Smooth muscle cell (in vitro differentiated cells): ENCODE results near the gene NPAS4. TPM values are rescaled to one million over a fixed set of nuclear protein-coding genes. Genes with fewer than 3 reads are reported as not detected.

ENCODE experiments used
- DNase-seq: peaks from one replicate; lab custom pipeline; 2025; ENCODE audit not compliant: unreplicated experiment; lab: John Stamatoyannopoulos, UW
- H2AFZ ChIP-seq: fragments of 200-600 bp; sonication (generic); 2 replicates; pipeline ENCODE4 v1.6.0; 2016; ENCODE audit warnings: antibody characterized with exemption, low read depth, mild to moderate bottlenecking
- H3F3A ChIP-seq: fragments of 200-600 bp; sonication (generic); 2 replicates; pipeline ENCODE4 v1.6.0; 2017; ENCODE audit warnings: antibody characterized with exemption, low read depth
- H3K27ac ChIP-seq: fragments of 200-600 bp; sonication (generic); 2 replicates; pipeline ENCODE4 v1.5.1; 2016; ENCODE audit warnings: low read depth, mild to moderate bottlenecking
- H3K27me3 ChIP-seq: fragments of 200-600 bp; sonication (generic); 2 replicates; pipeline ENCODE4 v1.6.1; 2016; ENCODE audit warnings: low read depth, mild to moderate bottlenecking
- H3K36me3 ChIP-seq: fragments of 200-600 bp; sonication (generic); 2 replicates; pipeline ENCODE4 v1.5.1; 2016; ENCODE audit warnings: low read depth
- H3K4me1 ChIP-seq: fragments of 200-600 bp; sonication (generic); 2 replicates; pipeline ENCODE4 v1.5.1; 2016; ENCODE audit warnings: low read depth
- H3K4me2 ChIP-seq: fragments of 200-600 bp; sonication (generic); 2 replicates; pipeline ENCODE4 v1.6.0; 2016; ENCODE audit warnings: mild to moderate bottlenecking
- H3K4me3 ChIP-seq: fragments of 200-600 bp; sonication (generic); 2 replicates; pipeline ENCODE4 v1.5.1; 2016; ENCODE audit warnings: mild to moderate bottlenecking
- H3K79me2 ChIP-seq: fragments of 200-600 bp; sonication (generic); 2 replicates; pipeline ENCODE4 v1.6.0; 2016; ENCODE audit warnings: low read depth, mild to moderate bottlenecking
- H3K9ac ChIP-seq: fragments of 200-600 bp; sonication (generic); 2 replicates; pipeline ENCODE4 v1.6.0; 2016; ENCODE audit warnings: low read depth
- H3K9me3 ChIP-seq: fragments of 200-600 bp; sonication (generic); replicated peaks from 2 replicates; pipeline ENCODE4 v1.5.1; 2016; ENCODE audit warnings: low read depth
- H4K20me1 ChIP-seq: fragments of 200-600 bp; sonication (generic); 2 replicates; pipeline ENCODE4 v1.6.0; 2016; ENCODE audit warnings: low read depth
- WGBS: methylation state at CpG from one replicate; pipeline ENCODE4 v1.1.7; 2016; ENCODE audit warnings: low lambda C conversion rate; 5-methylcytosine and 5-hydroxymethylcytosine counted together
- polyA plus RNA-seq: library from polyadenylated mRNA; unstranded; fragments of >200 nt; fragmentation: Nextera tagmentation; extraction: Ambion mirVana; gene quantifications from 2 replicates; pipeline ENCODE4 v1.2.1, GENCODE V29; 2016
- total RNA-seq: library from RNA; depleted of rRNA; stranded (reverse); fragments of >200 nt; gene quantifications from 2 replicates; pipeline ENCODE4 v1.2.3, GENCODE V29; 2014
- TF ChIP-seq, protein P1 (sequence below): fragments of 200-600 bp; sonication (generic); IDR thresholded peaks from 2 replicates; pipeline ENCODE4 v1.5.1; 2017; ENCODE audit warnings: borderline replicate concordance, mild to moderate bottlenecking, antibody characterized with exemption; ENCODE audit not compliant: insufficient read depth, poor library complexity, severe bottlenecking

Gene NPAS4
- total and polyA plus RNA-seq, 2 experiments from 2014 or later: 0.58 to 1.1 TPM

DNA sequence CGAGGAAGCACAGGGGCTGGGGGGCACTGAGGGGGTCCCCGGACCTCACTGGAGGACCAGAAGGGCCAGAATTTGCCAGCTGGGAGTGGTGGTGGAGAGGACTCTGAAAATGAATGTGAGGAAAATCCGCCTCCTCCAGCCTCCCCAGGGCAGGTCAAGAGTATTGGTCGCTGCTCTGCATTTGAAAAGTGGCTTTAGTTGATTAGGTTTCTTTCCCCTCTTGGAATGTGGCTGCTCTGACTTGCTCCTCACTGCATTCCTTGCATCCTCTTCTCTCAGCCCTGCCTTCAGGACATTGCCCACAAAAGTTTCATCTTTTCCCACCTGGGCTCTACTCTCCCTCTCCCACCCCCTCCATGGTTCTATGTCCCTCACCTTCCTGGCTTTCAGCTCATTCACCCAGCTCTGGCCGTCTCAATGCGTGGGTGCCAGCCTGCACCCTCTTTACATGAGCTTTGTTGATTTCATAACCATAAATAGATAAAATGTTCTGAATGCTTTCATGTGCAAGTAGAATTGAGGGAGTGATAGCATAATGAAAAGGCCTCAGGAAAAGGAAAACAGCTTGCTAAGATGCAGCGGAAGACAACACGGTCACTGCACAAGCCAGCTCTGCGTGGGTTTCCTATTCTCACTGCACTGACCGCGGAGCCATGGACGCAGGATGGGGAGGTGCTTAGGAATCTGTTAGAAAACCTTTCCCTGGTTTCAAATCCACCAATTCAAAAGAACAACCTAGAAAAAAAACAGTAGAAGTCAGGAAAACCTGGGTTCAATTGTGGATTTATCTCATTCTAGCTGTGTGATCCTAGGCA, 6.5 kb upstream of the NPAS4 start:
- no peak for DNase-seq
- no peak overlapping the region for H2AFZ ChIP-seq
- H3K9me3 ChIP-seq: no peaks in the 10 kb centered on the region
- TF ChIP-seq, protein P1, sequence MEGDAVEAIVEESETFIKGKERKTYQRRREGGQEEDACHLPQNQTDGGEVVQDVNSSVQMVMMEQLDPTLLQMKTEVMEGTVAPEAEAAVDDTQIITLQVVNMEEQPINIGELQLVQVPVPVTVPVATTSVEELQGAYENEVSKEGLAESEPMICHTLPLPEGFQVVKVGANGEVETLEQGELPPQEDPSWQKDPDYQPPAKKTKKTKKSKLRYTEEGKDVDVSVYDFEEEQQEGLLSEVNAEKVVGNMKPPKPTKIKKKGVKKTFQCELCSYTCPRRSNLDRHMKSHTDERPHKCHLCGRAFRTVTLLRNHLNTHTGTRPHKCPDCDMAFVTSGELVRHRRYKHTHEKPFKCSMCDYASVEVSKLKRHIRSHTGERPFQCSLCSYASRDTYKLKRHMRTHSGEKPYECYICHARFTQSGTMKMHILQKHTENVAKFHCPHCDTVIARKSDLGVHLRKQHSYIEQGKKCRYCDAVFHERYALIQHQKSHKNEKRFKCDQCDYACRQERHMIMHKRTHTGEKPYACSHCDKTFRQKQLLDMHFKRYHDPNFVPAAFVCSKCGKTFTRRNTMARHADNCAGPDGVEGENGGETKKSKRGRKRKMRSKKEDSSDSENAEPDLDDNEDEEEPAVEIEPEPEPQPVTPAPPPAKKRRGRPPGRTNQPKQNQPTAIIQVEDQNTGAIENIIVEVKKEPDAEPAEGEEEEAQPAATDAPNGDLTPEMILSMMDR: no peak
- no peak overlapping the region for H3K4me3 ChIP-seq
- H3K9ac ChIP-seq: no peak overlapping the region
- H3K4me2 ChIP-seq: no peak overlapping the region
- H3K36me3 ChIP-seq: no peaks in the 10 kb centered on the region
- peaks cover 6% of the 10 kb centered on the region for H3K4me1 ChIP-seq
- H3K79me2 ChIP-seq: no peaks in the 10 kb centered on the region
- peaks cover 7% of the 10 kb centered on the region for H3F3A ChIP-seq
- peaks cover 2% of the 10 kb centered on the region for H3K27me3 ChIP-seq
- no peak overlapping the region for H3K27ac ChIP-seq
- WGBS: 52% methylated on average over 11 of the region's 12 CpGs
- H4K20me1 ChIP-seq: peaks cover 45% of the 10 kb centered on the region

DNA sequence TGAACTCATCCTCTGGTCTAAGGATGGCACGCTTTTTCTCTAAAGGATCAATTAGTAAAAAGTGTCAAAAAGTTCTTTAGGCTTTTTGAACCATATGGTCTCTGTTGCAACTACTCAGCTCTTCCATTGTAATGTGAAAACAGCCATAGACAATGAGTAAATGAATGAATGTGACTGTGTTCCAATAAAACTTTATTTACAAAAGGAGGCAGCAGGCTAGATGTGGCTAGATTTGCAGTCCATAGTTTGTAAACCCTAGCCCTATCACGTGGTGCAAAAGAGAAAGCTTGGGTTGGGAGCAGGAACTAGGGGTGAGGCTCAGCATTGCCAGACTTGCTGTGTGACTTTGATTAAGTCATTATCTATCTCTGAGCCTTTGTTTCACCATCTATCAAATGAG, 5.4 kb upstream of the NPAS4 start:
- TF ChIP-seq, protein P1: no peak
- no peak overlapping the region for H3K27ac ChIP-seq
- H3F3A ChIP-seq: peaks cover 7% of the 10 kb centered on the region
- no peak overlapping the region for H3K4me3 ChIP-seq
- no peak for DNase-seq
- peaks cover 56% of the 10 kb centered on the region for H4K20me1 ChIP-seq
- H3K9ac ChIP-seq: no peak overlapping the region
- no peaks in the 10 kb centered on the region for H3K79me2 ChIP-seq
- 72% methylated on average over 2 of the region's 2 CpGs for WGBS
- no peaks in the 10 kb centered on the region for H3K9me3 ChIP-seq
- no peak overlapping the region for H2AFZ ChIP-seq
- peaks cover 4% of the 10 kb centered on the region for H3K4me1 ChIP-seq
- H3K27me3 ChIP-seq: peaks cover 13% of the 10 kb centered on the region
- H3K4me2 ChIP-seq: no peak overlapping the region
- no peaks in the 10 kb centered on the region for H3K36me3 ChIP-seq

DNA sequence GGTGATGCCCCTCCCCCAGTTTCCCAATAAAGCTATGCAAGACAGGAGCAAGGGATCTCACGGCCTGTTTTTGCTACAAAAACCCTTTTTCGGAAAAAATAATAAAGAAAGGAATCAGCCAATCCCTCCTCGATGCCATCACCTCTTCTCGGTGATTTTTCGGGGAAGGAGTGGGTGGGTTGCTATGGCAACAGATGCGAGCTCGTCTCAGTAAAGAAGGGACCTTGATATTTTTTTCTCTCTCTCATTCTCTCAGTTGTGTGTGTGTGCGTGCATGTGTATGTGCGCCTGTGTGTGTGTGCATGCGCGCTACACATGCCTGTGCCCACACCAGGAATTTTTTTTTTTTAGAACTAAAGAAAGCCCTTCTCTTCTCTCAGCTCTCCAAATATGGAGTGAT, 3.8 kb upstream of the NPAS4 start:
- Histone ChIP-seq H4K20me1 (peaks cover 69% of the 10 kb centered on the region), H3K4me2 (no peak overlapping the region), H3K4me1 (peaks cover 12% of the 10 kb centered on the region), H3K36me3 (no peaks in the 10 kb centered on the region), H3K9me3 (no peaks in the 10 kb centered on the region), H3K4me3 (no peak overlapping the region), H3K79me2 (no peaks in the 10 kb centered on the region), H2AFZ (no peak overlapping the region), H3K27ac (no peak overlapping the region), H3K9ac (no peak overlapping the region), H3K27me3 (peaks cover 22% of the 10 kb centered on the region), H3F3A (peaks cover 11% of the 10 kb centered on the region)
- WGBS: 70% methylated on average over 11 of the region's 11 CpGs
- DNase-seq: no peak
- TF ChIP-seq, protein P1: no peak
